Cerebellar nuclear complex (tissue), 1 donor: Measurements from ENCODE around the gene CCR6.
"Not testable (repeated sequence)": the region's sequence is repeated elsewhere in the genome, so short reads cannot be mapped to it uniquely, and the experiment has no call there.

Source experiments
- DNase-seq, 2 experiments: peaks; one replicate each; lab custom pipeline; 2025; lab: John Stamatoyannopoulos, UW

CCR6 gene

GRCh38 chr6:167141667-167142432 lies 19.0 kb downstream of the CCR6 start:
- no peak for DNase-seq

DNA sequence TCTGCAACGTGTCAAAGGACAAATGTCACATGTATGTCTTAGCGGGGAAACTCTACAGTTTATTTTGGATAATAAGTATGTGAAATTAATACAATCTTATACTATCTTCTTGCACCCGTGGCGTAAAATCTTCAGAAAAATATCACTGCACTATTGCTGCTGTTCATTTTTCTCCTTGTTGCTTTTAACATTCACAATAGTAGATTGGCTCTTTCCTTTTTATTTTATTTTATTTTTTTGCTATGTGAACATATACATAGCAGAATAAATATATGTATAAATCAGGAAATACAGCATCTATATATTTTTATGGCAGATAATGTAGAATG lies 19.5 kb downstream of the CCR6 start:
- no peak for DNase-seq

DNA sequence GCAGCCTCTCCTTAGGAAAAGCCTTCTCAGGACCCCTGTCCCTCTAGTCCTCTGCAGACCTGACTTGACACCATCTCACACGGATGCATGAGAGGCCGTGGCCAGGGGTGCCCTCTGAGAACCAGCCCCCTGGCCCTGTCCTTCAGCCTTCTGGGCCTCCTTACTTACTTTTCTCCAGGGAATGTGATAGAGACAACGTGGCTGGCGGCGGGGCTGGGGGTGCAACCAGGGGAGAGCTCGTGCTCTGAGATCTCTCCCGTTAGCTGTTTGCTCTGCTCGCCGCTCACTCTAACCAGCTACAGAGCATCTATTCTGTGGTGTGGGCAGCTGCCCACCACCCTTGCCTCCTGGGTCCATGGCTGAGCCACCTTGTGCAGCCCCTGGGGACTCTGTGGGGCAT lies 20.1 kb downstream of the CCR6 start:
- DNase-seq = no peak

DNA sequence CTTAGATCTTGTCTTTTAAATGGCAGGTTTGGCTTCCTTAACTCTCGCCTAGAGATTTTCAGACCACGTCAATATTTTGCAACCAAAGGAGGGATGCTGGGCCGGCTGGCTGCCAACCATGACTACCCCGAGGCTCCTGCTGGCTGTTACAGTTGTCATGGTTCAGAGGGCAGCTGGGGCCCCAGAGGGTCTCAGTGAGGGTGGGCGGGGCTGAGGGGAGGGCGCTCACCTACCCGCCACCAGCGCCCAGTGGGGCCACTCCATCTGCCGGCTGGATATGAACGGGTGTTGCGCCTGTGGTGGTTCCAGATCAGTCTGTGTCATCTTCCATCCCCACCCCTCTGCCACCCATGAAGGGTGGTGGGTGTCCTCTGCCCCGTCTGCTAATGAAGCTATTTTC lies 22.6 kb downstream of the CCR6 start:
- DNase-seq = no peak

DNA sequence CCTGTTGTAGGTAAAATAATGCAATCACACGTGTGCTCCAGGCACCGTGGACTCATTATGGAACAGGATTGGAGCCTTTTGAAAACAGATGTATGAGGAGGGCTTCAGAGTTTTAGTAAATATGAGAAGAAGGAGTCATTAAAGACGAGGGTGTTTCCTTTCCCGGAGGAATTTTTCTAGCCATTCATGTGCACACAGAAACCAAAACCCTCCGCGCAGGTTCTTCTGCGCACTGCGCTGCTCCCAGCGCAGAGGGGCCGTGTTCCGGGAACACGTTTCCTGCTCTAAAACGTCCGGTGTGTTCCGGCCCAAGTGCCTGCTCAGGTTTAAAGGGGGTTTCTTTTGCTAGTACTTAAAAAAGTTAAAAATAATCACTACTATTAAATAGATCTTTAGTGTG lies 23.2 kb downstream of the CCR6 start:
- no peak for DNase-seq

DNA sequence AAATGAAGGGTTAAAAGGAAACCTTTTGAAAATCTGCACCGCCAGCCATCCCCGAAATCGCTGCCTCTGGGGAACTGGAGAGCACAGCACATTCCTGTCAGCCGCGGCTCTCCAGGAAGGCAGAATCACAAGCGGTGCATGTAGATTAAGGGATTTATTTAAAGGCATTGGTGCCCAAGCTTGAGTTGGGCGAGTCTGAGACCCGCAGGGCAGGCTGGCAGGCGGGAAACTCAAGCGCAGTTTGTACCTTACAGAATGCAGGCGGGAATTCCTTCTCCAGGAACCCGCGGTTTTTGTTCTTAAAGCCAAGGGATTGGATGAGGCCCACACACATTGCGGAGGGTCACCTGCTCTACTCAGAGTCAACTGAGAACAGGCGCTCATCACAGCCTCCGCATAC lies 24.1 kb downstream of the CCR6 start:
- DNase-seq = no peak

DNA sequence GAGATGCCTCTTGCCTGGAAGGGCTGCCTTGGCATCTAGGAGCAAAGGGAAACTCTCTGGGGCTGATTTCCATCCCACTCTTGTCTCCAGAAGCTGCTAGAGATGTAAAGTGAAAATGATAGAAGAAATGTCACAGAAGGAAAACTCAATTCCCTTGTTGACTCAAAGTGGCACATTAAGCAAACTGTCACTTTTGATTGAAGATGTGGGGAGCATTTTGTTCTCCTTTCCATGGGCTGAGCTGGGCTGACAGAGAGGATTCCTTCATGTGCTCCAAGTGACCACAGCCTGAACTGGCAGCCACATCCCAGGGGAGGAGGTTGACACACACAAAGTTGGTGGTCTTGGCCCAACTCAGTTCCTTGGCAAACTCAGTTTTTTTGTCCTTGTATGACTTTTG lies 25.1 kb downstream of the CCR6 start:
- DNase-seq = no peak

DNA sequence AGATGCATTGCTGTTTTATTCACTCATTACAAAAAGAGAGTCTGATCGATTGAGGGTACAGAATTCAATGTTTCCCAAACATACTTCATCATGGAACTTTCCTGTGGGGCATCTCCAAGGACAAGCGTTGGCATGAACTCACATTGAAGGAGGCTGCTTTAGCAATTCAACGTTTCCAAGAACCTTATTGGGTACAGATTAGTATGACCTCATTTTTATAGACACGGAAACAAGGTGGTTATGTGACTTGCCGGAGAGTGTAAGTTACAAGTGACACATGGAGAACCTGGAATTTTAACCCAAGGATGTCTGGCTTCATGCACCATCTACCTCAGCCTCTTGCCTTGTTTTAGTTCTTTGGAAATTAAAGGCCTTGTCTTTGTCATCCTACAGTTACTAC lies 26.1 kb downstream of the CCR6 start:
- no peak for DNase-seq

GRCh38 chr6:167150941-167151549 lies 28.1 kb downstream of the CCR6 start:
- no peak for DNase-seq

DNA sequence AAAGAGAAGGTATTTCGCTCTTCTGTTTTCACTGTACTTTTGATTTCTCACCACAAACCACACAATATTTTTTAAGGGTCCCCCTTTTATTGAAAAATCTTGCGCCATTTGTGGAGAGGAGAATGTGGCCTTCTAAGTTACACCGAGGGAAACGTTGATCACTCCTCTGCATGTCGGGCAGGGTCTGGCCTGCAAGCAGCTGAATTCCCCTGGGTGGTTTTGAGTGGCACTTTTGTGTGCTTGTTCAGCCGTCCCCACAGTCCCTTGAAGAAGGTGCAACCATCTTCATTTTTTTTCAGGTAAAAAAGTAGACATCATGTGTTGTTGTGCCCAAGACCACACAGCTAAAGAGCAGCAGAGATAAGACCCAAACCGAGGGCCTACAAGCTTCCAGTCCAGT lies 28.8 kb downstream of the CCR6 start:
- DNase-seq = no peak

- DNase-seq = no peak
Observed at GRCh38 chr6:167152862-167153261, 30.0 kb downstream of the CCR6 start.

GRCh38 chr6:167153521-167153959 lies 30.6 kb downstream of the CCR6 start:
- no peak for DNase-seq

DNA sequence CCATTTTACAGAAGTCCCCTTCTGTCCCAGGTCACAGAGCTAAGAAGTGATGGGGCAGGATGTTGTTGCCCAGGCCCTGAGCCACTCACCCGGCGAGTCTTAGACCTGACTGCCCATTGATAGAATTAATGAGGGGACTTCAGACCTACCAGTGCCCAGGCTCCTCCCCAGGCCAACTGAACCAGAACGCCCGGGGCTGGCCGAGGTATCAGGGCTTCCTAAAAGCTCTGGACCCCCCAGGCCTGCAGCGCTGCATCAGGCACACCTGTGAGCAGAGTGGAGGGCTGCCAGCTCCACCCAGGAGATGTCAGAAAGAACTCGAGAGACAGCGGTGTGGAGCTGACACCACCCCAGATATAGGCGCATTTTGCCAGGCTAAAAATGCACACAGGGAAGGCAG lies 31.4 kb downstream of the CCR6 start:
- no peak for DNase-seq

GRCh38 chr6:167154895-167155294 lies 32.0 kb downstream of the CCR6 start:
- no peak for DNase-seq

GRCh38 chr6:167157414-167157813 lies 34.5 kb downstream of the CCR6 start:
- no peak for DNase-seq

DNA sequence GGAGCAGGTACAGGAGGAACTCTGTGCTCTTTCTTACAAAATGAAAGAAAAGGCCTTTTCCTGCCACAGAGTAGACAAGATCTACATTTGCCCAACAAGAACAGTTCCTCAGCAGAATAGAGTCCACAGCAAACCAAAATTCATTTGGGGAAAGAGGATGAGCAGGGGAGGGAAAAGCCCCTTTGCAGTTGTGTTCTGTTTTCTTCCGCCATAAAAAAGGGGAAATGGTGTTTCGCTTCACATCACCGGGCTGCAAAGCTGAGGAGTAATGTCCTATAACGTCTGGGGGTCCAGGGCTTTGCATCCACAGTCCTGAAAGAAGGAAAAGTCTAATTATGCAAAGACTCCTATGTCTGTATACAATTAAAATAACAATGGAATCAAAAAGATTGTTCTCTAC lies 35.0 kb downstream of the CCR6 start, which contains the start of gene GPR31:
Gene GPR31 (minus strand): TSS at position 118 of the 400 bp plus-strand sequence. CDS start 149 bp downstream, outside the sequence.
- DNase-seq = no peak

- DNase-seq = no peak
Observed at GRCh38 chr6:167161851-167162467, 39.1 kb downstream of the CCR6 start.

- no peak for DNase-seq
Observed at GRCh38 chr6:167162591-167162990, 39.7 kb downstream of the CCR6 start.

DNA sequence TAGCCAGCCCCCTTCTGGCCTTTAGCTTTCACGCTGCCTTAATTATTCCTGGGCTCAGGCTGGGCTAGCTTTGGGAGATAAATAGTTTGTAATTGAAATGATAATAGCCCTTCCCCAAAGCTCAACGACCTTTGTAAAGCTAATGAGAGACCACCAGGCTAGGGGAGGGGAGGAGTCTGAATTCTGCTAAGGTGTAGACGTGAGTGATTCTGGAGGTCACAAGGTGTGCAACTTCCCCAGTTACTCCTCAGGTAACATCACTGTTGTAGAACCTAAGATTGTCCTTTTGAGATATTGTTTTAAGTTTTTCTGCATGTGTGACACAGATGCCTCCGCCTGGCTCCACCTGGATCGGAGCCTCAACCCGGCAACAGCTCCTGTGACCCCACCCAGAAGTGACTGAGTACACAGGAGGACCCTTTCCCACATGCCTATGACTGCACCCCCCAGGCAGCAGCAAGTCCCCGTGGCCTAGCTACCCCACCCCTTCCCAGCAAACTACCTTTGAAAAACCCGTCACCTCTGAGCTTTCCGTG lies 40.6 kb downstream of the CCR6 start:
- DNase-seq = no peak

GRCh38 chr6:167164261-167164660 lies 41.4 kb downstream of the CCR6 start:
- DNase-seq = no peak

DNA sequence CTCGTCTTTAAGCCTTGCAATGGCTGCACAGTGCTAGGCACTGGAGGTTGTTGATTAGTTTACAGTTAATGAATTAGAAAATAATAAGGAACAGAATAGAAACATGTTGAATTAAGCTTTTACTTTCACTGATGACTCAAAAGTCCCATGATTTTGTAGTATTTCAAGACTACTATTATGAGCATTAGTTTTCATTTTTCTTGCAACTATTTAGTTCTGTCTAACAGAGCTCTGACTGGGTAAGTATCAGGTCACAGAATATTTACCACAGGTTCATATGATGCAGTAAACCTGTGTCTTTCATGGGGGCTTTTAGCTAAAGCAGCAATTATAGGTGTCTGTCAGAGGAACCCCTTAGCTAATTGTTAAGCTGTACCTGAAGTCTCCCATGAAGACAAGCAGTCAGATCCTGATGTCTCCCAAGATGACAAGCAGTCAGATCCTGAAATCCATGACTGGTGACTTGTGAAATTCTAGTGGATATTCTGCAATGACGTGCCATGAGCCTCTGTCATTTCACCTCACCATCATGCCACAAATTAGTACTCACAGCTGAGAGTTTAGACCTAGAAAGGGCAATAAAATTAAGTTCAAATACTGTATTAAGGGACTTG lies 43.1 kb downstream of the CCR6 start:
- no peak for DNase-seq

DNA sequence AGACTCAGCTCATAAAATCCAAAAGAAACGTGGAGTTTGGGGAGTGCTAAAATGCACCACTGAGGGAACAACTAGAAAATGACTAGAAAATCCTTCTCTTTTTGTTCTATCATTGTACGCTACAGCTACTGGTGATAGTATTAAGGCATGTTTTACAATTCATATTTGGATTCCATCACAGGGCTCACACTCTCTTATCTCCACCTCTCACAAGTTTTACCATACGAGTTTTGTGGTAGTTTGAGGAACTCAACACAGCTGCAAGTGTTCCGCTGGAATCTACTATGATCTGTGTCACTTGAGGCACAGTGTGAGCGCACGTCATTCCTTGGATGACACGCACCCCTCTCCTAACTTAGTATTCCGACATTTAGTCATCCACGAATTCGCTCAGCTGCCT lies 44.8 kb downstream of the CCR6 start:
- not testable (repeated sequence) for DNase-seq

DNA sequence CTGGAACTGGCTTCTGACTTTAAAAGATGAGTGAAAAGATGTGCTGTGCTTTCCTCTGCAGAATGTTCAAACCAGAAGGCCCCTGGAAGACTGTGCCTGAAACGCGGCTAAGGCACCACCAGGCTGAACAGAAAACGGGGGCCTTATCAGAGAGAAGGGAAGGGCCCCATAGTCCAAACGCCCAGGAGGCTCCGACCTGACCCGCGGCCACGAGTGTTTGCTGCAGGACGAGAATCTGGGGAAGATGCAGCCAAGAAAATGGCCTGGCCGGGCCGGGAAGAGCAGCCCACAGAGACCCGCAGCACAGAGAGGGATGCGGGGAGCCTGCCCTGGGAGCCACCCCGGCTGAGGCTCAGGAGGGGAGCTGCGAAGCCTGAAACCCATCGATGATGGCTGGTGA lies 45.4 kb downstream of the CCR6 start:
- DNase-seq = not testable (repeated sequence)
